ENCODE data around the gene RNF181.
A peak's percentile ranks its signal among the peaks of the same experiment; 100 is the strongest.
"Not testable (repeated sequence)": the region's sequence is repeated elsewhere in the genome, so short reads cannot be mapped to it uniquely, and the experiment has no call there.

Gene RNF181

GRCh38 chr2:85577386-85578242, 17.9 kb upstream of the RNF181 start, which contains the start of gene VAMP8:
VAMP8 (plus strand) TSS chr2:85577586; CDS start chr2:85577647, 61 bp downstream.
- no peak for DNase-seq

GRCh38 chr2:85578243-85579180, 17.0 kb upstream of the RNF181 start:
- DNase-seq = no peak

- DNase-seq = no peak
Measured at GRCh38 chr2:85579266-85579935, 16.1 kb upstream of the RNF181 start.

DNA sequence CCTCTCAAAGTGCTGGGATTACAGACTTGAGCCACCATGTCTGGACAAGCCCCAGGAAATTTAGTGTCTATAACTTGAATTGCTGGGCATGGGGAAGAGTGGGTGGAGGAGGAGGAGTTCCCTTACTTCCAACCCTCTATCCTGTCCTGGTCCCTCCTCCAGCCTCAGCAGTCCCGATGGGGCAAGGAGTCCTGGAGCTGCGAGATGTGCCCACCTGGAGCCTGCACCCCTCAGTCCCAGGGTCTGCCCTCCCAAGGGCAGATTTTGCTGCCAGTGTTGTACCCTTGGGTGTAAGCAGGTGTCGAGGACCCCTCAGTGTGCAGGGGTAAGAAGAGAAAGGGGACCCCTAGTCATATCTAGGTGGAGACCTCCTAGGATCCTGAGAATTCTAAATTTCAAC, 15.3 kb upstream of the RNF181 start:
- DNase-seq = no peak

GRCh38 chr2:85582492-85582891, 13.1 kb upstream of the RNF181 start:
- no peak for DNase-seq

DNA sequence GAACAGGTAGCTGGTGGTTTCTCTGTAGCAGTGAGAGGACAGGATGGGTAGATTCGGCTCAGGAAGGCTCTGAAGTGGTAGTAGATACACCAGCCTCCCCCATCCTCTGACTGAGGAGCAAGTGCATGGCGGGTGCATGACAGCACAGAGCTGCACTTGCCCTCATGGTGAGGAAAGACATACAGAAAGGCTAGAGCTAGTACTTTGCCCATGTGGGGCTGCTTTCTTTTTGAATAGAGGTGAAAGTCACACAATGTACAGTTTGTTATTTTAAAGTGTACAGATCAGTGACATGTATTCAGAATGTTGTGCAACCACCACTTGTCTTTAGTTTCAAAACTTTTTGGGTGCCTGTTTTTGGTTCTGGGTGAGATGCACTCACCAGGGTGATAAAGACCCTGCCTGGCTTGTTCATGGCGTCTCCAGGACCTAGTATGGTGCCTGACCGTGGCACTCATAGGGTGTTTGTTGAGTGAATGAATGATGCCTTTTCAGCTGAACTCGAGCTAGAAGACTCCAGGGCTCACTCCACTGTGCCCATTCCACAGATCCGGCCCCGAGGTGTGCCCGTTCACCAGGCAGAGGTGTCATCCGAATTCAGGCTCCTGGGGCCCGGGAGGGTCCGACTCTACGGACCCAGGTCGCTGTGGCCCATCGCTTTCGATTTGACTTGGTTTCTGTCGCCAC, 11.7 kb upstream of the RNF181 start:
- no peak for DNase-seq

DNA sequence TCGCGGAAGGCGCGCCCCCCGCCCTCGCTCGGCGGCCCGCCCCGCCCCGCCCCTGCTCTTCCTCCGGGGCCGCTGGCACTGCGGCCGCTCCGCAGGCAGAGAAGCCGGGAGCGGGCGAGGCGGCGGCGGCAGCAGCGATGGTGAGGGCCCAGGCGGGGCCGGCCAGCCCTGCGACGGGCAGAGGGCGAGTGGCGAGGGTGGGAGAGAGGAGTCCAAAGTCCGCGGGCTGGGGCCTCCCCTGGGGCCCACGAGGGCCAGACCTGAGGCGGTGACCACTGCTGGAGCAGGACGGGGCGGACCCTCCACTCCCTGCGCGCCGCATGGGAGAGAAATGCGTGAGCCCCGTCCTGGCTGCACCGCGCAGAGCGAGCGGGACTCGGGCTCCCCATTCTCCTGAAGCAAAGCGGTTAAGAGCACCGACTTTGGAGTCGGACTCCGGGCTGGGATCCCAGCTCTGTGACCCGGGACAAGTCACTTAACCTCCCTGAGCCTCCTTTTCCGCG, 11.1 kb upstream of the RNF181 start, which contains the start of gene VAMP5:
Gene VAMP5 (plus strand): TSS at position 78 of the 503 bp plus-strand sequence. CDS start 60 bp downstream, at position 138.
- DNase-seq = peak; percentile 11

GRCh38 chr2:85584857-85585780, 10.4 kb upstream of the RNF181 start:
- DNase-seq = peak; percentile 81

DNA sequence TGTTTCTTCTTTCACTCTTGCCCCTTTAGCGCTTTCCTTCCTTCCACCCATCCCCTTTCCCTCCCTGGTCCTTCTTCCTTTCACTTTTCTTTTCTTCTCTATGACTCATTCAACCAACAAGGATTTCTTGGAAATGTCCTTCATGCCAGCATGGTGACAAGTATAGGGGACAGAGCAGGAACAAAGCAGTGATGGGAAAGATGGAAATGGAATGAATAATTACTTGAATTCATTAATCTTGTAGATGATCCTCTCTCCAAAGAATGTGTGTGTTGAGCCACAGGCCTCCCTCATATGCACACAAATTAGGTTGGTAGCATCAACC, 9.8 kb upstream of the RNF181 start:
- DNase-seq = peak; percentile 45

- DNase-seq = no peak
Measured at GRCh38 chr2:85588236-85588635, 7.3 kb upstream of the RNF181 start.

- DNase-seq = no peak
Measured at GRCh38 chr2:85588645-85589044, 6.9 kb upstream of the RNF181 start.

GRCh38 chr2:85589181-85589580, 6.4 kb upstream of the RNF181 start:
- no peak for DNase-seq

GRCh38 chr2:85589982-85590791, 5.4 kb upstream of the RNF181 start:
- DNase-seq = peak; percentile 74

DNA sequence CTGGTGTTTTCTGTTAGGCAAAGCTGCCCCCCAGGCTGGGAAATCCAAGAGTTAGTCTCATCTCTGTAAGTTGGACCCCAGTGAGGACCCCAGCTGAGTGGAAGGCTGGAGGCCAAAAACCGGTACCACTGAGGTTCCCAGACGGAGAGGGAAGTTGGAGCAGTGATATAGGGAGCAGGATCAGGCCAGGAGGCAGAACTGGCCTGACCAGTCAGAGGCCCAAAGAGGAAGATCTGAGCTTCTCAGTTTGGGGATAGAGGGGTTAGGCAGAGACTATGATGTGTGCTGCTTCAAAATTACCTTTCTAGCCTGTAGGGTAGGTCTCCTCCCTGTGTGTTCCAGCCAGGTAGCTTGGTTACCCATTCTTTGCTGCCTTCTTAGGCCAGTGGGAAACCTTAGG, 4.6 kb upstream of the RNF181 start:
- no peak for DNase-seq

GRCh38 chr2:85591563-85591962, 4.0 kb upstream of the RNF181 start:
- DNase-seq = no peak

- not testable (repeated sequence) for DNase-seq
Measured at GRCh38 chr2:85592299-85592698, 3.2 kb upstream of the RNF181 start.

DNA sequence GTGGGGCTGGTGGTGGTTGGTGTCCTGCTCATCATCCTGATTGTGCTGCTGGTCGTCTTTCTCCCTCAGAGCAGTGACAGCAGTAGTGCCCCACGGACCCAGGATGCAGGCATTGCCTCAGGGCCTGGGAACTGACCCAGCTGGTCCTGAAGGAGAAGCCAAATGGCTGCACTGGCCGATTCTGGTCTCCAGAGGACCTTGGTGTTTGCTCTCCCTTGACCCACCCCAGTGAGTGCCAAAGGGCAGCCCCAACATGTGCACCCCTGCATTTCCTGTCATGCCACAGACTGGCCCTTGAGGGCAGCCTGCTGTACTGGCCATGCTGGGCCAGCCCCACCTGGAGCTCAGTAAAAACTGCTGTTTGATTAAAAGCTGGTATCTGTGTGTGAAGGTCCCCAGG, 2.5 kb upstream of the RNF181 start:
- no peak for DNase-seq

DNA sequence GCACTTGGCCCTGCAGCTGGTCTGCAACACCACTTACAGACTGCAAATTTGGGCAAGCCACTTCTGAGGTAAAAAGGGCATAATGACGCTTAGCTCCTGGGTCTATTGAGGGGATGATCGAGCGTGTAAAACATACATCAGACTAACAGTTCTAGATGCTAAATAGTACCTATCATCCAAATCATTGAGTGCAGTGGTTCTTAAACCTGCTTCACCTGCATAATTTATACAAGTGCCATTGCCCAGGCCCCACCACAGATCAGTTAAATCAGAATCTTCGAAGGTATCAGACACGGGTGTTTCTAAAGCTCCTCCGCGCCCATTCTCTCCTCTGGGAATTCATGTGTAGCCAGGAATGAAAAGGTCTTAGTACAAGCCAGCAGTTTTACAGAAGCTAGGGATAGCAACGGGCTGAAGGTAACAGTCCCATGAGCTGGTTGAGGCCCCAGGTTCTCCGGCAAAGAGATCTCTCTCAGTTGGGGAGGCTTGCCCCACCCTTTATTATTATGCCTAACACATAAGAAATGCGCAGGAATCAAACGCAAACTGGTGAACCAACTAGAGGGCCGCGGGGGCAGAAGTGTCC, 737 bp upstream of the RNF181 start:
- DNase-seq = no peak

DNA sequence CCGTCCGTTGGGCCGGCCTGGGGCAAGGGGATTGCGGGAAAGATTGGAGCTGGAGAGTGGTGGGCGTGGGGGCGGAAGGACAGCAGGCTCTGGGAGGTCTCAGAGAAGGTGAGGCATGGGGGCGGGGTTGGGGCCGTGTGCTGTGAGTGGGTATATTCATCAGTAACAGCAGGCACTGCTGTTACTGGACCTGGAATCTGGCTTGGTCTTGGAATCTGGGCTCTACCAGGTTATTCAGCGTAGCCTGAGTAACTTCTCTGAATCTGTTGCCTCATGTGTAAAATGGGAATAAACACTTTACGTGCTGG, 435 bp downstream of the RNF181 start:
- DNase-seq = no peak
